Esophagus squamous epithelium (tissue), 5 donors: ENCODE measurements around the gene RCHY1. TPM values are rescaled to one million over a fixed set of nuclear protein-coding genes. Genes with fewer than 3 reads are reported as not detected.

Source experiments
- DNase-seq: peaks from one replicate; lab custom pipeline; 2025; lab: John Stamatoyannopoulos, UW
- H3K27ac ChIP-seq, 4 donors: fragments of 200-600 bp; sonication (generic); one replicate each; pipeline ENCODE4 v1.5.1; 2016 to 2019; ENCODE audit warnings: mild to moderate bottlenecking in 1 of 4
- H3K27me3 ChIP-seq, 4 donors: fragments of 200-600 bp; sonication (generic); 1 replicate in 3 of 4; 2 replicates in 1 of 4; pipeline versions ENCODE4 v1.5.1 to v1.6.0; 2017 to 2021; ENCODE audit warnings: antibody characterized with exemption in 1 of 4
- H3K36me3 ChIP-seq, 3 donors: fragments of 200-600 bp; sonication (generic); one replicate each; pipeline ENCODE4 v1.5.1; 2016 to 2019
- H3K4me1 ChIP-seq, 3 donors: fragments of 200-600 bp; sonication (generic); one replicate each; pipeline ENCODE4 v1.5.1; 2017 to 2019
- H3K4me3 ChIP-seq, 4 donors: fragments of 200-600 bp; sonication (generic); 1 replicate in 3 of 4; 2 replicates in 1 of 4; pipeline ENCODE4 v1.5.1; 2016 to 2019; ENCODE audit warnings: mild to moderate bottlenecking in 2 of 4, moderate library complexity in 1 of 4
- H3K9me3 ChIP-seq, 3 donors: fragments of 200-600 bp; sonication (generic); one replicate each; pipeline ENCODE4 v1.5.1; 2016 to 2019
- POLR2A ChIP-seq, 4 donors: fragments of 450-650 bp; IDR thresholded peaks; one replicate each; pipeline ENCODE4 v1.6.1; 2017; ENCODE audit warnings: antibody characterized with exemption in 4 of 4, mild to moderate bottlenecking in 4 of 4, moderate library complexity in 3 of 4
- WGBS, 2 donors: methylation state at CpG; one replicate each; pipeline ENCODE4 v1.1.5; 2018; 5-methylcytosine and 5-hydroxymethylcytosine counted together
- intact Hi-C: fragments of 100-400 bp; cut with DNase I; formaldehyde crosslinking; loops from one replicate; pipeline ENCODE4 v1.15.0; 2022
- total RNA-seq, 4 donors: library from RNA; depleted of rRNA; stranded (reverse); fragments of >200 nt; gene quantifications; one replicate each; pipeline ENCODE4 v1.1.0, GENCODE V29; 2016
- TF ChIP-seq, protein P1 (sequence below), 6 experiments: fragments of 450-650 bp in 4 of 6; fragments of 200-600 bp in 2 of 6; sonication (generic) in 2 of 6; IDR thresholded peaks; one replicate each; pipeline ENCODE4 v1.5.1; 2016 to 2019; ENCODE audit warnings: antibody characterized with exemption in 6 of 6, mild to moderate bottlenecking in 4 of 6, moderate library complexity in 4 of 6
- donor health status: DM: yes; HTN: yes; CAD: no.

RCHY1 gene
- total RNA-seq, 4 donors from 2014 or later = 11.6 to 27.5 (median 15.1) TPM

GRCh38 chr4:75495476-75495875, 18.7 kb downstream of the RCHY1 start:
- Histone ChIP-seq H3K27me3 (no peaks in the 10 kb centered on the region), H3K27ac (no peak overlapping the region), H3K9me3 (no peaks in the 10 kb centered on the region), H3K4me1 (peaks cover 0 to 19% (median 0%) of the 10 kb centered on the region in 3 donors), H3K4me3 (no peak overlapping the region), H3K36me3 (peaks cover 0 to 86% (median 0%) of the 10 kb centered on the region in 3 donors)
- TF ChIP-seq, protein P1, sequence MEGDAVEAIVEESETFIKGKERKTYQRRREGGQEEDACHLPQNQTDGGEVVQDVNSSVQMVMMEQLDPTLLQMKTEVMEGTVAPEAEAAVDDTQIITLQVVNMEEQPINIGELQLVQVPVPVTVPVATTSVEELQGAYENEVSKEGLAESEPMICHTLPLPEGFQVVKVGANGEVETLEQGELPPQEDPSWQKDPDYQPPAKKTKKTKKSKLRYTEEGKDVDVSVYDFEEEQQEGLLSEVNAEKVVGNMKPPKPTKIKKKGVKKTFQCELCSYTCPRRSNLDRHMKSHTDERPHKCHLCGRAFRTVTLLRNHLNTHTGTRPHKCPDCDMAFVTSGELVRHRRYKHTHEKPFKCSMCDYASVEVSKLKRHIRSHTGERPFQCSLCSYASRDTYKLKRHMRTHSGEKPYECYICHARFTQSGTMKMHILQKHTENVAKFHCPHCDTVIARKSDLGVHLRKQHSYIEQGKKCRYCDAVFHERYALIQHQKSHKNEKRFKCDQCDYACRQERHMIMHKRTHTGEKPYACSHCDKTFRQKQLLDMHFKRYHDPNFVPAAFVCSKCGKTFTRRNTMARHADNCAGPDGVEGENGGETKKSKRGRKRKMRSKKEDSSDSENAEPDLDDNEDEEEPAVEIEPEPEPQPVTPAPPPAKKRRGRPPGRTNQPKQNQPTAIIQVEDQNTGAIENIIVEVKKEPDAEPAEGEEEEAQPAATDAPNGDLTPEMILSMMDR (IDR thresholded peaks at IDR 0.05) = no peak
- no peak for TF ChIP-seq POLR2A (IDR thresholded peaks at IDR 0.05)
- DNase-seq = no peak
- 85 to 86% methylated on average over 2 of the region's 2 CpGs for WGBS, 2 donors
- intact Hi-C loops = no loop called here

GRCh38 chr4:75494563-75494962, 19.6 kb downstream of the RCHY1 start:
- Histone ChIP-seq H3K27me3 (no peaks in the 10 kb centered on the region), H3K9me3 (no peaks in the 10 kb centered on the region), H3K4me1 (peaks cover 0 to 19% (median 0%) of the 10 kb centered on the region in 3 donors), H3K36me3 (peaks cover 0 to 86% (median 0%) of the 10 kb centered on the region in 3 donors), H3K27ac (peak overlapping the region in 1 of 4 donors; percentile 26), H3K4me3 (no peak overlapping the region)
- WGBS, 2 donors = 0 to 9% methylated on average over 1 of the region's 1 CpG
- intact Hi-C loops = no loop called here
- DNase-seq = no peak
- TF ChIP-seq, protein P1 (IDR thresholded peaks at IDR 0.05) = no peak
- TF ChIP-seq POLR2A (IDR thresholded peaks at IDR 0.05) = no peak

- intact Hi-C loops = no loop called here
- Histone ChIP-seq H3K9me3 (no peaks in the 10 kb centered on the region), H3K36me3 (peaks cover 0 to 84% (median 10%) of the 10 kb centered on the region in 3 donors), H3K4me3 (no peak overlapping the region), H3K27ac (no peak overlapping the region), H3K27me3 (no peaks in the 10 kb centered on the region), H3K4me1 (peaks cover 0 to 14% (median 0%) of the 10 kb centered on the region in 3 donors)
- no peak for DNase-seq
- no peak for TF ChIP-seq POLR2A (IDR thresholded peaks at IDR 0.05)
- TF ChIP-seq, protein P1 (IDR thresholded peaks at IDR 0.05) = peak in 1 of 6 experiments; percentile 26
- 49 to 65% methylated on average over 2 of the region's 2 CpGs for WGBS, 2 donors
Measured at GRCh38 chr4:75490155-75490554, 24.0 kb downstream of the RCHY1 start.

GRCh38 chr4:75484190-75484589, 30.0 kb downstream of the RCHY1 start:
- H3K27me3 ChIP-seq = no peaks in the 10 kb centered on the region
- no peaks in the 10 kb centered on the region for H3K4me1 ChIP-seq
- H3K36me3 ChIP-seq = peaks cover 0 to 86% (median 7%) of the 10 kb centered on the region in 3 donors
- H3K9me3 ChIP-seq = no peaks in the 10 kb centered on the region
- no peak overlapping the region for H3K27ac ChIP-seq
- intact Hi-C loops = no loop called here
- WGBS, 2 donors = 68 to 100% methylated on average over 4 of the region's 4 CpGs
- no peak overlapping the region for H3K4me3 ChIP-seq
- TF ChIP-seq, protein P1 (IDR thresholded peaks at IDR 0.05) = no peak
- TF ChIP-seq POLR2A (IDR thresholded peaks at IDR 0.05) = no peak
- no peak for DNase-seq

DNA sequence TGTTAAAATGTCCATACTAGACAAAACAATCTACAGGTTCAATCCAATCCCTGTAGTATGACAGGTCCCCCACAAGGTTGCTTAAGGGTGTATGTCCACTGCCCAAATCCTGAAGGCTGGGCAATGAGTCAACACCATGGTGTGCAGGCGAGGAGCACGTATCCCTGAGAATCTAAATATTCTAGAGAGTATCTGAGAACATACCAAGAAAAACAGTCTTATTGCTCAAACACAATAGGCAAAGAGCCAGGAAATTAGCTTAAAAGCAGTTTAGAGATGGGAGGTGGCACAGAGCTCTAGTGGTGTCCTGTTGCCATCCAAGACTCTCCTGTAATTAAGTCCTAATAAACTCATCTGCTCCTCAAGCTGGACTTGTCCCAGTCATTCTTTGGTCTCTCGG, 37.0 kb downstream of the RCHY1 start:
- 91 to 97% methylated on average over 3 of the region's 3 CpGs for WGBS, 2 donors
- peaks cover 0 to 70% (median 0%) of the 10 kb centered on the region in 3 donors for H3K36me3 ChIP-seq
- H3K4me1 ChIP-seq = no peaks in the 10 kb centered on the region
- no peaks in the 10 kb centered on the region for H3K27me3 ChIP-seq
- no peak overlapping the region for H3K4me3 ChIP-seq
- H3K9me3 ChIP-seq = no peaks in the 10 kb centered on the region
- intact Hi-C loops = no loop called here
- H3K27ac ChIP-seq = no peak overlapping the region
- no peak for DNase-seq
- TF ChIP-seq POLR2A (IDR thresholded peaks at IDR 0.05) = no peak
- TF ChIP-seq, protein P1 (IDR thresholded peaks at IDR 0.05) = no peak
